AG09319 (cell line): ENCODE measurements around the gene PLEKHD1.

ENCODE experiments used
- DNase-seq: peaks from one replicate; pipeline ENCODE4 v3.0.0-alpha.2; 2010; ENCODE audit warnings: low read depth; ENCODE audit errors: extremely low read depth
- TF ChIP-seq, protein P1 (sequence below): IDR thresholded peaks from 2 replicates; pipeline ENCODE4 v1.5.1; 2011; ENCODE audit warnings: low read depth, mild to moderate bottlenecking, inconsistent platforms, low read length, moderate library complexity

The PLEKHD1 gene

DNA sequence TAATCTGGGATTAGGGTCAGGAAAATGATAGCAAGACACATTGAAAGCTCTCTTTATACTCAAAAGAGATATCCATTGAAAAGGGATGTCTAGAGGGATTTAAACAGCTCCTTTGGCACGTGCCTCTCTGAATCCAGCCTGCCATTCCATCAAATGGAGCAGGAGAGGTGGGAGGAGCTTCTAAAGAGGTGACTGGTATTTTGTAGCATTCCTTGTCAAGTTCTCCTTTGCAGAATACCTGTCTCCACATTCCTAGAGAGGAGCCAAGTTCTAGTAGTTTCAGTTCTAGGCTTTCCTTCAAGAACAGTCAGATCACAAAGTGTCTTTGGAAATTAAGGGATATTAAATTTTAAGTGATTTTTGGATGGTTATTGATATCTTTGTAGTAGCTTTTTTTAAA is 25.4 kb upstream of the PLEKHD1 start:
- TF ChIP-seq, protein P1, sequence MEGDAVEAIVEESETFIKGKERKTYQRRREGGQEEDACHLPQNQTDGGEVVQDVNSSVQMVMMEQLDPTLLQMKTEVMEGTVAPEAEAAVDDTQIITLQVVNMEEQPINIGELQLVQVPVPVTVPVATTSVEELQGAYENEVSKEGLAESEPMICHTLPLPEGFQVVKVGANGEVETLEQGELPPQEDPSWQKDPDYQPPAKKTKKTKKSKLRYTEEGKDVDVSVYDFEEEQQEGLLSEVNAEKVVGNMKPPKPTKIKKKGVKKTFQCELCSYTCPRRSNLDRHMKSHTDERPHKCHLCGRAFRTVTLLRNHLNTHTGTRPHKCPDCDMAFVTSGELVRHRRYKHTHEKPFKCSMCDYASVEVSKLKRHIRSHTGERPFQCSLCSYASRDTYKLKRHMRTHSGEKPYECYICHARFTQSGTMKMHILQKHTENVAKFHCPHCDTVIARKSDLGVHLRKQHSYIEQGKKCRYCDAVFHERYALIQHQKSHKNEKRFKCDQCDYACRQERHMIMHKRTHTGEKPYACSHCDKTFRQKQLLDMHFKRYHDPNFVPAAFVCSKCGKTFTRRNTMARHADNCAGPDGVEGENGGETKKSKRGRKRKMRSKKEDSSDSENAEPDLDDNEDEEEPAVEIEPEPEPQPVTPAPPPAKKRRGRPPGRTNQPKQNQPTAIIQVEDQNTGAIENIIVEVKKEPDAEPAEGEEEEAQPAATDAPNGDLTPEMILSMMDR = no peak
- DNase-seq = no peak

DNA sequence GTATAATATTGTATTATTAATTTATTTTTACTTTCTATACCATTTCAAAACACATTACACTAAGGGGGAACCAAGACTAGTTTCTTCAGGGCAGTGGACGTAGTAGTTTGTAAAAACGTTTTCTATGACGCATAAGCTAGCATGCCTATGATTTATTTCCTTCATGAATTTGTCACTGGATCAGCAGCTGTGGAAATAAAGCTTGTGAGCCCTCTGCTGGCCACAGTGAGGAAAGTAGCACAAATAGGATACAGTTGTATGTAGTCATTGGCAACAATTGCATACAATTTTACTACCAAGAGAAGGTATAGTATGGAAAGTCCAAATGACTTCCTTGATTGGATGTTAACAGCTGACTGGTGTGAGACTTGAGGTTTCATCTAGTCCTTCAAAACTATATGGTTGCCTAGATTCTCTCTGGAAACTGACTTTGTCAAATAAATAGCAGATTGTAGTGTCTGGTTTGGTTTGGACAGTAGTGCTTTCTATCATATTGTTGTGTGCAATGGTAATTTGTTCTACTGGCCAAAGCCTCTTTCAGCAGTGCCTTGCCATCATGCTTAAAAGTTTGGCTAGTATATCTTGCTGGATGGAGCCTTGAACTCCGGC is 24.3 kb upstream of the PLEKHD1 start:
- TF ChIP-seq, protein P1 = peak; percentile 82
- DNase-seq = peak; percentile 69

DNA sequence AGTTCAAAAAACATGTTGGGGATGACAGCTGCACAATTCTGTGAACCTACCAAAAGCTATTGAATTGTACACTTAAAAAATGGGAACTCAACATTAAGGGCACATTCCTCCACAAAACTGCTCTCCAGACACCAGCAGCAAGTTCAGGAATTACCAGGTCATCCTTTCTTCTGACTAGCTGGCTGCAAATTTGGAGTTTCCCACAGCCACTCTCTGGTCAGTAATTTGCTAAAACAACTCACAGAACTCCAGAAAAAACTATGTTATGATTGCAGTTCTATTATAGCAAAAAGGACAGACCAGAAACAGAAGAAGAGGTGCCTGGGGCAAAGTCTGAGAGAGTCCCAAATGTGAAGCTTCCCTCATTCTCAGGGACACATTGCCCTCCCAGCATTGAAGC is 20.1 kb upstream of the PLEKHD1 start:
- no peak for DNase-seq
- TF ChIP-seq, protein P1 = no peak

DNA sequence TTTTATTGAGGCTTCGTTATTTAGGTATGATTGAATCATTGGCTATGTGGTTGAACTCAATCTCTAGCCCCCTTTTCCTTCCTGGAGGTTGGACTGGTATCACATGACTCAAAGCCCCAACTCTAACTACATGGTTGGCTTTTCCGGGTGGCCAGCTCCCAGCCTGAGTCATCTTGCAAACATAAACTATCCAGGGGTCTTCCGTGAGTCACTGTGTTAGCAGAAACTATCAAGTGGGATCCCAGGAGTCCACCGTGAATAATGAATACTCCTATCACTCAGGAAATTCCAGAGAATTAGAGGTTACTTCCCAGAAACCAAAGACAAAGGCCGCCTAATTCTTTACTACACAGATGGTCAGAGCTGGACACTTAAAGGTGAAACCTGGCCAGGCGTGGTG is 19.7 kb upstream of the PLEKHD1 start:
- peak; percentile 79 for DNase-seq
- TF ChIP-seq, protein P1 = no peak

DNA sequence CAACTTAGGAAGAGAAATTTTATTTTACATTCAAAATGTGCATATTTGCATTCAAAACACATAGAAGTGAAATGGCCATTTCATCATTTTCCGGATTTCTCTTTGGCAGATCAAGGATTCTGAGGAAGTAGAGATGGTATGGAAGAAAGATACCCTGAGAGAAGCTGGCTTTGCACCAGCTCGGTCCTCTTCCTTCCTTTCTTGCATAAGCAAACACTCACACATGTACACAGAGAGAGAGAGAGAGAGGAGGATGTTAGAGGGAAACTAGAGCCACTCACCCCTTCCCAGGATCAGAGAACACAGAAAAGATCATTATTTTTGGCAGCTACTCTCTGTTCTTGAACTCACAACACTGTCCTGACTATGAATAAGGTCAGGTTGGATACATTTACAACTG is 15.6 kb upstream of the PLEKHD1 start:
- DNase-seq = no peak
- TF ChIP-seq, protein P1 = no peak

DNA sequence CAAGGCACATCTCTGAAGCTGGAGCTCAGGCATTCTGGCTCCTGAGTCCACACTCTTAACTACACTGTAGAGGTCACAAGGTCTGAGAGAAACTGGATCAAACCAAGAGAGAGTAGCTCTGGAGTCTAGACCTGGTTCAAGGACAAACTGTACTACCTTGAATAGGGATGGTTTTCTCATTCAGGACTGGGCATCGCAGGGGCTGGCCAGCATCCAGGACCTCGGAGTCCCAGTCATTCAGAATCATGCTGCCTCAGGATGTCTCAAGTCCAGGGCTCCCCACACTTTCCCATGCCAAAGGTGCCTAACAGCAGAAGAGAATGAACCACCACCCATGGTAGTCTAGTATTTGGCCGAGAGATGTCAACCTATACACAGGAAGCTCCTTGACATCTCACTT is 13.1 kb upstream of the PLEKHD1 start:
- DNase-seq = no peak
- TF ChIP-seq, protein P1 = no peak

DNA sequence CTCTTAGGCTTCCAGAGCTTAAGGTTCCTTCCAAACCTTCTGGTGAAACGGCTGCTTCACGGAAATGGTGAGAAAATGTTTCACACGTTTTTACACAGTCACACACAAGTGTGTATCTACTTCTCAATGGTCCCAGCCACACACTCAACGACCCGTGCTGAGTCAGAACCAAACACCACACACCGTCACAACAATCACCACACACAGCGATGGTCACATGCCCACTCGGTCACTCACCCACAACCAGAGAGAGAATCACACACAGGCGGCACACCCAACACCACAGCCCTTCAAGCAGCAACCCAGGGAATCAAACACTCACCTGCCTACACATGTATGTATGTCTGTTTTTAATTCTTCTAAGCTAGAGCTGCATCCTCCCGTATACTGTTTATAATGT is 12.6 kb upstream of the PLEKHD1 start:
- DNase-seq = no peak
- TF ChIP-seq, protein P1 = no peak
